Middle frontal gyrus (tissue), 1 donor: ENCODE results near the gene KCNIP4.

Experiments used
- DNase-seq: peaks from one replicate; pipeline ENCODE4 v3.0.0-alpha.2; 2015; ENCODE audit warnings: low spot score; ENCODE audit errors: extremely low spot score

Gene KCNIP4

GRCh38 chr4:21596521-21596920 is 352.1 kb downstream of the KCNIP4 start:
- DNase-seq, result no peak

DNA sequence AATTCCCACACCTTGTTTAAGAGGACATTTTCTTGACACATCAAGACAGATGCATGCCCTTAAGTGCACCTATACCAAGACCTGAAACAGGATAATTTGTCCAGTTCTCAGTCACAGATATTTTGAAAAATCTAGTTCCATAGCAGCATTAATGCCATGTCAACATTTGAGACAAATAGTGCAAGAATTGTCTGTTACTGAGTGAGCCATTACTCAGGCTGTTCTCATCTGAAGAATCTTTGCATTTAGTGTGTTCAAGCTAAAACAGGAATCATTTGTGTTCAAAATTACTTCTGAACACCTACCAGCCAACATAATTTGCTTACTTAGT is 354.9 kb downstream of the KCNIP4 start:
- DNase-seq, result no peak

- DNase-seq, result no peak
Measured at GRCh38 chr4:21592970-21593670, 355.5 kb downstream of the KCNIP4 start.

DNA sequence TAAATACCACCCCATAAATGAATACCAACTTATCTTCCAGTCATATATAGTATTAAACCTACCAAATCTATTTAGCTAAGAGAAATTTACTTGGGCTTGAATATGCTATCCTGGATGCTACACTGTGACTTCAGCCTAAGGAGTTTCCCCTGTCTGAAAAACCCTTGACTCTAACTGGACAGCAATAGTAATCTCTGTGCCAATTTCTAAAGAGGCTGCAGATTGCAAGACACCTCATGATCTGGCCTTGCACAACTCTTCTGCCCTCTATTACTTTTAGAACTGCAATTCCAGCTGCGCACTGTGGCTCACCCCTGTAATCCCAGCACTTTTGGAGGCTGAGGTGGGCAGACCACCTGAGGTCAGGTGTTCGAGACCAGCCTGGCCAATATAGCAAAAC is 371.5 kb downstream of the KCNIP4 start:
- no peak for DNase-seq

- DNase-seq, result no peak
Measured at GRCh38 chr4:21571100-21571499, 377.5 kb downstream of the KCNIP4 start.

- no peak for DNase-seq
Measured at GRCh38 chr4:21569638-21570037, 378.9 kb downstream of the KCNIP4 start.

DNA sequence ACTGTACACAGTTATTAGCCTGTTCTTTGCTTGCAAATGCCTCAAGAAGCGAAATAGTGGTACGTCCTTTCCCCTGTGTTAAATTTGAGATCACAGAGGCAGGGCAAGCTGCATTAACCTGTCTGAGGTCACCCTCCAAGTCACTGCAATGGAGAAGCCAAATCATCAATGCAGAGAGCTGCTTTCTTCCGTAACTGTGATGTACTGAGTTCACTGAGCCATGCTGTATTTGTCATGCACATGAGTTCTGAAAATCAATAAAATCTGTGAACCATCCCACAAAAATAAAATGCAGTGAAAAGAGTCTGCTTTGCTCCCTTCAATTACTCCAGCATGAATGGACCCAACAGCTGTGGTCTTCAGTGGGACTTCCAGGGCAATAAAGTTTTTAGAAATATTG is 393.5 kb downstream of the KCNIP4 start:
- DNase-seq, result no peak

GRCh38 chr4:21554500-21554899 is 394.1 kb downstream of the KCNIP4 start:
- no peak for DNase-seq

DNA sequence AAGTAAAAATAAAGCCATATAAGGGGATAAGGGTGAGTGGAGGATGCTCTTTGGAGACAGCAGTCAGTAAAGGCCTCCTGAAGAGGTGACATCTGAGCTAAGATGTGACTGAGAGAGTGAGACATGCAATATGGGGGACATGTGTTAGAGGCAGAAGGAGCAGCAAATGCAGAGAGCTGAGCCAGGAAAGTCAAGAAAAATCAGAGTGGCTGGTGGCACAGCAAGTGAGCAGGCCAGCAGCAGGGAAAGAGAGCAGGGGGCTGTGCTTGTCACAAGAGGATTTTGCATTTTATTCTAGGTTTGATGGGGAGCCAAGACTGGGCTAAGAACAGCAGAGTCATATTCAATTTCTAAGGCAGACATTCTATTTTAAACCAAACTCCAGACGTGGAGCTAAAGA is 394.5 kb downstream of the KCNIP4 start:
- no peak for DNase-seq

DNA sequence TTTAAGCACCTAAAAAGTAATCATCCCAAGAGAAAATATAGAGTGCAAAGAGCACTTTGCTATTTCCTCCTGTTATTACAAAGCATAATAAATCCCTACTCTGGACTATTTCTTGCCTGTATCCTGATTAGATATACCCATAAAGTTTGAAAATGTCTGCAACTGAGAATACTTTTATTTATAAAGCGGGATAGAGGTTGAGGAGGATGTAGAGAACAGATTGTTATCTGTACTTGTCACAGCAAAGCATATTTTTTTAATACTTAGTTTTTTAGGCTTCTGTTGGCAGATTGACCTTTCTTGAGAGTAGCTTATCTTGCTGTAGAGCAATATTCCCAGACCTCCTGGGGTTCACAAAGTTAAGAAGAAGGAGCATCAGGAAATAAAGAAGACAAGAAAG is 396.1 kb downstream of the KCNIP4 start:
- DNase-seq, result no peak

GRCh38 chr4:21544955-21545354 is 403.6 kb downstream of the KCNIP4 start:
- DNase-seq, result no peak

DNA sequence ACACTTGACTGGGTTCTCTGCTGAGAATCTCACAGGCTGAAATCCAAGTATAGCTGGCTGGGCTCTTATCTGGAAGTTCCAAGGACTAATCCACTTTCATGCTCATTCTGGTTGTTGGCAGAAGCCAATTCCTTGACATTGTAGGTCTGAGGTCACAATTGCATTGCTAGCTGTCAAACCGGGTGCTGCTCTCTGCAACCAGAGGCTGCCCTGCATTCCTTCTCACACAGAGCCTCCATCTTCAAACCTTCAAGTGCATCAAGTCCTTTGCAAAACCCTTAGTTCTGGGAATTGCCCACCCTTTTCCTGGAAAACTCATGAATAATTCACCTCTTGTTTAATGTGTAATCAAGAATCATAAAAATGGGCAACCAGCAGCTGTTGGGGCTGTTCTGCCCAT is 404.2 kb downstream of the KCNIP4 start:
- DNase-seq, result no peak

DNA sequence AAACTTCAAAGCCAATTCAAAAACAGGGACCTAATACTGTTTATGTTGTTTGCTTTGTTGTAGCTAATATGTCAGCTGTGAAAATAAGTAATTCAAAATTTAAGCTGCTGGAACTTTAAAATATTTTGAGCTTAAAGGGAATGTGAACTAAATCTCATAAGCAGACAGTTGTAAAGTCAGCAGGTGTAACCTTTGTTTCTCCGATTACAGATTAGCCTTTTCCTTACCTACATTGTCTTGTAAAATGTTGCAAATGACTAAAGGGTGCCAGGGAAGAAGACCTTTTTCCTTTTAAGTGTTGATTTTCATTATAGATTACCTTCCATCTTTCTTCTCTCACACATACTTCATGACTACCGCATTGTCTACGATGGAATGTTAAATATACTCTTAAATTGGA is 405.1 kb downstream of the KCNIP4 start:
- DNase-seq, result no peak

- DNase-seq, result no peak
Measured at GRCh38 chr4:21535898-21536297, 412.7 kb downstream of the KCNIP4 start.

- DNase-seq, result no peak
Measured at GRCh38 chr4:21531048-21531447, 417.5 kb downstream of the KCNIP4 start.

GRCh38 chr4:21529214-21529613 is 419.4 kb downstream of the KCNIP4 start:
- no peak for DNase-seq

DNA sequence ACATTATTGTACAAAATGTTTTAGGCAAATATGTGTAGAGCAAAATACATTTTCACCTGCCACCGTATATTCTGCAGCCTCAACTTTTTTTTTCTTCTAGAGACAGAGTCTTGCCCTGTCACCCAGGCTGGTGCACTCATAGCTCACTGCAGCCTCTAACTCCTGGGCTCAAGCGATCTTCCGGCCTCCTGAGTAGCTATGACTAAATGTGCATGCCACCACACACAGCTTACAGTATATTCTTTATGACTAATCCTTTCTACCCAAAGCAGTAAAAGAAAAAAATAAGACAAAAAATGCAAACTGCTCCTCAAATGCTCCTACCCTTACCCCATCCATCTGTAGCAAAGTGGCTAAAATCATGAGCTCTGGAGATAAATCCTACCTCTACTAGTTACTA is 426.3 kb downstream of the KCNIP4 start:
- no peak for DNase-seq

DNA sequence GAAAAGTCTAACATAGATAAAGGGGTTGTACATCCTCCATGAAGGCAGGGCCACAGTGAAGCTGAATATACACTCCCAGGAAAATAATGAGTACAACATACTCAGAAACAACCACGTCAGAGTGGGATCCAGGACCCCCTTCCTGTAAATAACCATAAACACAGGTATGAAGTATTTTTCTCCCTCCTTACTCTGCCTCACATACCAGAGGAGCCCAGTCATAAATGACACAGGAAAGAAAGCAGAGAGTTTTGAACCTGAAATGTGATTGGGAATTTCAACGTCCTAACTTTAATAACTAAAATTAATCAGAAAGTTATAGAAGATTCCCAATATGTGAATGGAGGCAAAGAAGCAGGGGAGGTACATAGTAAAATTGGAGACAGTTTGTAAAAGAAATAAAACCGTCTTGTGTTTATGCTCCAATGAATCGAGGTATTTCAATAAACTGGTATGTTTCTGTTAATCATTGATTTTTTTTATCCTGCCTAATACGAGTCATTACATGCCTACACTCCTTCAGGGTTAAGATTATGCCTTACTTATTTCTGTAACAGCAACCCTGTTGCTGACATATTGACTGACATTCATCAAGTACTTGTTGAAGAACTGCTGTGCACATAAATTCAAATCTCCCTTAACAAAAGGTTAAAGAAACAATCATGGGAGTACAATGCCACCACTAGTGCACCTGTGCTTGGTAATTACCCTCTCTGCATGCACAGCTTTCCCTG is 431.3 kb downstream of the KCNIP4 start:
- DNase-seq, result no peak

DNA sequence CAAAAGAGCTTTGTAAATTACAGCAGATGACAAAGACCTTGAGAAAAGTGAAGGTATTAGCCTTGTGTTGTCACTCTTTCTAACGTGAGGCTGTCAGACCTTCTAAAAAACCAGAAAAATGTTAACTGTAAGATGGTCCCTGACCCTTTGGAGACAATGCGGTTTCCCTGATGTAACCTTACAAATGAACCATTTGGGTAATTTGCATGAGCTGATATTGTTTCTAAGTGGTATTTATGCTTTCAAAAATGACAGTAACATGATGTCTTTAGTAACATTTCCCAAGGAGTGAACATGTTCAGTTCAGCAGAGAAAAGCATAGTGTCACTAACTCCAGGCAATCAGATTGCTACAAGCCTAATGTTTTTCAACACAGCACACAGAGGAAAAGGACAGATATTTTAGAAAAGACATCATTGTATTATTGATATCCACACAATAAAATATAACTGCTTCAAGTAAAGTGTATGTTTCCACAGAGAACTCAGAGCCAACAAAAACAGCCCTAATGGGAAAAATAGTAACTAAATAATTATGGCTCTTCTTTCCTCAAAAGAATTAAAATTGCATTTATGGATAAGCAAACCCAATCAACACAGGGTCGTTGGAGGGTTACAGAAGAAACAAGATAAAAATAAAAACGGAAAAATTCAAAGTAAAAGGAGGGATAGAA is 434.4 kb downstream of the KCNIP4 start:
- DNase-seq, result no peak

- peak; percentile 50 for DNase-seq
Measured at GRCh38 chr4:21512353-21512752, 436.2 kb downstream of the KCNIP4 start.

- no peak for DNase-seq
Measured at GRCh38 chr4:21507439-21507838, 441.1 kb downstream of the KCNIP4 start.

GRCh38 chr4:21490682-21491081 is 457.9 kb downstream of the KCNIP4 start:
- no peak for DNase-seq

GRCh38 chr4:21476757-21477156 is 471.8 kb downstream of the KCNIP4 start:
- DNase-seq, result no peak
